ENCODE measurements around the gene TCP1.

- TF ChIP-seq ZNF384 (IDR thresholded peaks at IDR 0.05) (no peak), CTBP1 (IDR thresholded peaks at IDR 0.05; ENCODE audit: borderline replicate concordance) (no peak), PKNOX1 (IDR thresholded peaks at IDR 0.05) (no peak), FOXK2 (IDR thresholded peaks at IDR 0.05) (no peak), SP1 (IDR thresholded peaks at IDR 0.05) (no peak), TARDBP (IDR thresholded peaks at IDR 0.05) (no peak)
Measured at GRCh38 chr6:159746759-159747158, 42.6 kb downstream of the TCP1 start.

Measured in HEK293T (cell line).